GM21367 (cell line): ENCODE data around the gene VASH2.

Experiments
- ATAC-seq: cut with Tn5 transposase; IDR thresholded peaks from one replicate; pipeline ENCODE4 v1.9.1; 2021; ENCODE audit not compliant: unreplicated experiment

The VASH2 gene

GRCh38 chr1:212928323-212929291 is 21.7 kb upstream of the VASH2 start:
- no peak for ATAC-seq

- no peak for ATAC-seq
Measured at GRCh38 chr1:212930986-212931678, 19.2 kb upstream of the VASH2 start.

GRCh38 chr1:212933815-212934471 is 16.4 kb upstream of the VASH2 start:
- no peak for ATAC-seq

- no peak for ATAC-seq
Measured at GRCh38 chr1:212935387-212935981, 14.9 kb upstream of the VASH2 start.

GRCh38 chr1:212937034-212937433 is 13.3 kb upstream of the VASH2 start:
- no peak for ATAC-seq

DNA sequence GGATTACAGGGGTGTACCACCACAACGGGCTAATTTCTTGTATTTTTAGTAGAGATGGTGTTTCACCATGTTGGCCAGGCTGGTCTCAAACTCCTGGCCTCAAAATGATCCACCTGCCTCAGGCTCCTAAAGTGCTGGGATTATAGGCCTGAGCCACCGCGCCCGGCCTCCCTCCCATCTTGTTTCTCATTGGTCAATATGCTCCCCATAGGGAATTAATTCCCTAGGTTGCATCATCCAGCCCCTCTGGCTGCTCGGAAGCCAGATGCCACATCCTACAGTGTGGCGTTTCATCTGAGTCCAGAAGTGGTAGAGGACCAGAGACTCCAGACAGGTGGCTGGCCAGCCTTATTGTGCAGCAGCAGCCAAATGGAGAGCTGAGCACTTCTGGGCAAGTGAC is 11.5 kb upstream of the VASH2 start:
- no peak for ATAC-seq

- no peak for ATAC-seq
Measured at GRCh38 chr1:212941452-212941851, 8.9 kb upstream of the VASH2 start.

DNA sequence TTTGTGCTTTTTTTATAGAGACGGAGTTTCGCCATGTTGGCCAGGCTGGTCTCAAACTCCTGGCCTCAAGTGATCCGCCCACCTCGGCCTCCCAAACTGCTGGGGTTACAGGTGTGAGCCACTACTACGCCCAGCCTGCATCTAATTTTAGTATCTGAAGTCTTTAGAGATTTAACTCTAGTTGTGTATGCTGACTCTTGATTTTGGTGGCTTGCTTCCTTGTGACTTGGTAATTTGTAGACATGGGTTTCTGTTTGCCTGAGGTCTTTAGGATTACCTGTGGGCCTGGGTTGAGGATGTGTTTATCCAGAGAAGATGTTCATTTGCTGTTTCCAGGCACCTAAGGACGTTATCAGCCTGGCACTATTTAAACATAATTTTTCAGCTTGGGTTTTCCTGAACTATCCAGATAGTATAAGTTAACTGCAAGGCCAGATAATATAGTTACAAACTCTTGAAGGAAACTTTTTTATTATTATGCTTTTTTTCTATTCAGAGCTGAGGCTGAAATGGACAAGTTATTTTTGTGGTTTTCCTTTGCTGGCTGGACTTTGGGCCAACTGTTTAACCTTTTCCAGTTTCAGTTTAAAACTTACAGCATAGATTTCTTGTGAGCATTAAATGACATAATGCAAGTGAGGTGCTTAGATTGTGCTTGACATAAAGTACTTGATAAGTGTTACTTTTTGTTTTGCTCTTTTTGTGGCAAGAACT is 7.5 kb upstream of the VASH2 start:
- no peak for ATAC-seq

- ATAC-seq = no peak
Measured at GRCh38 chr1:212943393-212943710, 7.0 kb upstream of the VASH2 start.

GRCh38 chr1:212944229-212944901 is 6.0 kb upstream of the VASH2 start:
- no peak for ATAC-seq

GRCh38 chr1:212945056-212945455 is 5.3 kb upstream of the VASH2 start:
- ATAC-seq = no peak

DNA sequence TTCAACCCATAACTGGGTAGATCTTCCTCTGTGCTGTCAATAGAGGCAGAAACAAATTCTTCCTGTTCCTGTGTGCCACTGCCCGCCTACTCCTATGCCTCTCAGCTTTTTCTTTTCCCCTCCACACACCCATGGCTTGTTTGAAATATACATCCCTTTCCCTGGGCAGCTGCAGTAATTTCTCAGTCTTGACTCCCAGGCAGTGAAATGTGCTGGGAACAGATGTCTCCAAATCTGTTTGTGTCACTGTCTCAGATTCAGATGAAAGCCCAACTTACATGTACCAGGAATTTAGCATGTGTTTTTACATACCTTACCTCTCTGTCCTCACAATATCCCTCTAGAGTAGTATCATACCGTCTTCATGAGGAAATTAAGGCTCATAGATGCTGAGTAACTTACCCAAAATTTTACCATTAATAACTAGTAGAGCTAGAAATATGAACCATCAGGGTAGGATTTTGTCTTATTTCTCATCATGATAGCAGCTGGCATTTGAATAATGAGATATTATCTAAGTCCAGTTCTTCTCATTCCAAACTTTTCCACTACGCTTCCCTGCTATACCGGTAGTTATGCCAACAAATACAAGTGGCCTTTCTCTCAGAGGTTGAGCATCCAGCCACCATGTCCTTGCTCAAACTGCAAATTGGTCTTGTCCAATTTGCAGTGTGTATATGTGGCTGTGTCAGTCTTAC is 4.7 kb upstream of the VASH2 start:
- ATAC-seq = no peak

GRCh38 chr1:212946872-212947271 is 3.5 kb upstream of the VASH2 start:
- no peak for ATAC-seq

GRCh38 chr1:212949771-212950170 is 570 bp upstream of the VASH2 start:
- ATAC-seq = no peak

DNA sequence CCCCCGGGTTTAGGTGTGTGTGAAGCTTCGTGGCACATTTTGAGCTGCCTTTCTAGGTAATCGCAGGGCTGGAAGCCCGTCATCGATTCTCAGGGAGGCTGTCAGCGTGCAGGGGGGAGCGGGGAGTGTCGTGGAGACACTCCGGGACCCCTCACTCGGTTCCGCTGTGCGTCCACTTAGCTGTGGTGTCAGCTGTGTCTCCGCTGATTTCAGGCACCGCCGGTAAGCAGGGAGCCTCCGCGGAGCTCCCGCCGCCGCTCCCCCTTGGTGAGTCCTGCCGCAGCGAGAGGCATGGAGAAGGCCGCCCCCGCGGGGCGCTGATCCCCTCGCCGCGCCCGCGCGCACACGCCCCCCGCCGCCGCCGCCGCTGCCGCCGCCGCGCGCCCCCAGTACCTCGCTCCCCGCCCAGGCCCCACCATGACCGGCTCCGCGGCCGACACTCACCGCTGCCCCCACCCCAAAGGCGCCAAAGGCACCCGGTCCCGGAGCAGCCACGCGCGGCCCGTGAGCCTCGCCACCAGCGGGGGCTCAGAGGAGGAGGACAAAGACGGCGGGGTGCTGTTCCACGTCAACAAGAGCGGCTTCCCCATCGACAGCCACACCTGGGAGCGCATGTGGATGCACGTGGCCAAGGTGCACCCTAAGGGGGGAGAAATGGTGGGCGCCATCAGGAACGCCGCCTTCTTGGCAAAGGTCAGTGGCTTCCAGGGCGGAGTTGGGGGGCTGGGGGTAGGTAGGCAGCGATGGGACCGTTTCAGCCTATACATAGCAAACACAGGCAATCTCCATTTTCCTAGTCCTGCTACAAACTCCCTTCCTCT is 995 bp downstream of the VASH2 start:
- ATAC-seq = no peak

GRCh38 chr1:212951947-212952640 is 1.8 kb downstream of the VASH2 start:
- ATAC-seq = no peak

DNA sequence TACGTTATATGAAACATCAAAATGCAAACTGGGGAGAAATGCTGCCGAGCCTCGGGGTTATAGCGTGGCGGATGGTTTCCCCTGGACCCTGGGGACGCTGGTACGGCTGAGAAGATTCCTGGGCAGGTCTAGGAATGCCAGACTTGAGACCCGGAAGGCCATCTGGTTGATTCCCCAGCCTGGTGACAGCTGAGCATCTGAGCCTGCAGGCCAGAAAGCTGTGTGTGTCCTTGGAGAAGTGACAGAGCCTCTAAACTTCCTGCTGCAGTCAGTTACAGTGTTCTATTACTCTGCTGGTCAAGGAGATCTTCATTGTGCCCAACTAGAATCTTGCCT is 2.3 kb downstream of the VASH2 start:
- no peak for ATAC-seq

DNA sequence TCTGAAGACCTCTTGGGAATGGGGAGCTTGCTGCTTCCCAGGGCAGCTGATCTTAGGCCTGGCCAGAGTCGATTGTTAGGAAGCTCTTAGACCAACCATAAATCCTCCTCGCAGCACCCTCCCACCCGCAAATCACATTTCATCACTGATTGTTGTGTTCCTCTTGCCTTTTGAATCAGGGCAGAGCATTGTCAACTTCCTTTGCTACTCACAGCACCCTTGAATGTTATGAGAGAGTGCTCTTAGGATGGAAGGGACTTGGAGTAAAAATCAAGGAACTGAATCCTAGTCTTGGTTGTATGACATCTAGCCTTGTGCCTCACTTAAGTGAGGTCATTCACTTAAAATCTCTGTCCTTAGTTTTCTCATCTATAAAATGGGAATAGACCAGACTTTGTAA is 3.0 kb downstream of the VASH2 start:
- no peak for ATAC-seq
